ENCODE data around the gene PRSS27. TPM values are rescaled to one million over a fixed set of nuclear protein-coding genes. Genes with fewer than 3 reads are reported as not detected.

Gene PRSS27
- total RNA-seq, 1 donor from 2014 or later: 1.0 TPM

DNA sequence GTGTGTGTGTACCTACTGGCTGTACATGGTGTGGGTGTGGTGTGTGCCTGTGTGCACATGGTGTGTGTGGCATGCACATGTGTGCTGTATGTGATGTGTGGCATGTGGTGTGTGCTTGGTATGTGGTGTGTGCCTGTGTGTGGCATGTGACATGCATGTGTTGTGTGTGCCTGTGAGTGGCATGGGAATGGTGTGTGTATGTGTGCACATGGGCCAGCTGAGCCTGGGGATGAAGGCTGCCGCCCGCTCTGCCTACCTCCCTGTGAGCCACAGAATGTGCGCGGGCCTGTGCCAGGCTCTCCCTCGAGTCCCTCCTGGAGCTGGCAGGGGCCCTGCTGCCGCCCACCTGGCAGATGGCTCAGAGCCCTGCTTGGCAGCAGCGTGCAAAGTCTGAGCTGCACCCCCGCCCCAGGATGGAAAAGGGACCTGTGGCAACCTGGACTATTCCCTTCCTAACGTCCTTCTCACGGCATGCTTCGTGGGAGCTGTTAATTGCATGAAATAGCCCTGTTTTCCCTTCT, 9.3 kb downstream of the PRSS27 start:
- intact Hi-C loops (cut with micrococcal nuclease): no loop called here

DNA sequence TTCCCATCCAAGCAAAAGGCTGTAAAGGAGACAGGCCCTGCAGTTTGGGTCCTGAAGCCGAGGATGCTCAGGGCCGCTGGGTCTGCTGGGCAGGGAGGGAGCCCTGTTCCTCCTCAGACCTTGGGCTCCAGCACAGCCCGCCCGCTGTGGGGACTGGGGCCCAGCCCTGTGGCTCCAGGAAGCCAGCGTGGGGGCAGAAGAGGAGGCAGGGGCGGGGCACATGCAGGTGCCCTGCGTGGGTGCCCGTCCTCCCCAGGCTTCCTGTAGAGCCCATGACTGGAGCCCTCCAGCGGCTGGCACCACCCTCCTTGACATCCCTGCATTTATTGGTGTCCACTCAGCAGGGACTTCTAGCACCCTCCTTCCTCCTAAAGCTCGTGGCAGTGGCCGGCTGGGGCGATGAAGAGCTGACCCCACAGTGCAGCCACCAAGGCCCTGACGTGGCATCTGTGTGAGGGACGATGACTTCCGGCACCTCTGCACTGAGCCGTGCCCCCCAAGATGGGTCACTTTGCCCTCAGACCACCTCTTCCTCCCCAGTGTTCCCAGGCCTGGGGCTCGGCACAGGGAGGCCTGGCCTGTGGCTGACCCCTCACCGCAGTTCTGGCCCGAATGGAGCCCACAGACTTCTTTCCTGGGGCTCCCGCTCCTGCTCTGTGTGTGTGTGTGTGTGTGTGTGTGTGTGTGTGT, 9.9 kb downstream of the PRSS27 start:
- intact Hi-C loops (cut with micrococcal nuclease): no loop called here

DNA sequence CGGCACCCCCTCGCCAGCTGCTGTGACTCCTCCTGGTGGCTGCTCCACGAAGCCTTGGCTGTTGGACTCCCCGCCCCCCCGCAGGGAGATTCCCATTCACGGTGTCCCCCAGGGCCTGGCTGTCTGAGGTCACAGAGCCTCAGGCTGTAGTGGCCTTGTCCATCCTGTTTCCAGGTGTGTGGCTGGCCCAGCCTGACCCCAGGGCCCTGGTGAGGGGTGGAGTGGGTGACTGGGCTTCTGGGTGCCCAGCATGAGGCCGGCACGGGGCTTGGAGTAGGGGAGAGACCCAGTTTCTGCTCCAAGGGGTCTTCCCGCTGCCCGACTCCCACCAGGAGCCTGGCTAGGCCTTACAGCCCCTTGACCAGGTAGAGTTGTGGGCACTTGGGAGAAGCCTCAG, 10.4 kb downstream of the PRSS27 start:
- intact Hi-C loops (cut with micrococcal nuclease): no loop called here

DNA sequence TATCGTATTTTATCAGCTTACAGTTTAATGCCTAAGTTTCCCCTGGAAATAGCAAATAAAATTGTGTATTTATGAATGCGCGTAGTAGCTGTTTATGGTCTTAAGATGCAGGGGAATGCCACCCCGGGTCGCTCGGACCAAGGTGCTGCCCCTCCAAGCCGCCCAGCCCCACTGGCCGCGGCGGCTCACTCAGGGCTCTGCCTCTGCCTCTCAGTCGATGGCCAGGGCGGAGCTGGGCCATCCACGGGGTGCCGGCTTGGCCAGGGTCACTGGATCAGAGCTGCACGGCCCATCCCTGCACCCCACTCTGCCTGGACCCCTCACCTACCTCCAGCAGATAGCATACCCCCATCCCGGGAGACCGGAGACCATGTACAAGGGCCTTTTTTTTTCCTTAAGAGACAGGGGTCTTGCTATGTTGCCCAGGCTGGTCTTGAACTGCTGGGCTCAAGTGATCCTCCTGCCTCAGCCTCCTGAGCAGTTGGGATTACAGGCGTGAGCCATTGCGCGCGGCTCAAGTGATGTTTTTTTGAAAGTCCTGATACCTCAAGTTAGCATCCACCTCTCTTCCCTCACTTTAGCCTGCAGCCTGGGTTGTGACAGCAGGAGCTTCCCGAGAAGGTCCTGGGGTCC, 11.0 kb downstream of the PRSS27 start:
- intact Hi-C loops (cut with micrococcal nuclease): no loop called here

DNA sequence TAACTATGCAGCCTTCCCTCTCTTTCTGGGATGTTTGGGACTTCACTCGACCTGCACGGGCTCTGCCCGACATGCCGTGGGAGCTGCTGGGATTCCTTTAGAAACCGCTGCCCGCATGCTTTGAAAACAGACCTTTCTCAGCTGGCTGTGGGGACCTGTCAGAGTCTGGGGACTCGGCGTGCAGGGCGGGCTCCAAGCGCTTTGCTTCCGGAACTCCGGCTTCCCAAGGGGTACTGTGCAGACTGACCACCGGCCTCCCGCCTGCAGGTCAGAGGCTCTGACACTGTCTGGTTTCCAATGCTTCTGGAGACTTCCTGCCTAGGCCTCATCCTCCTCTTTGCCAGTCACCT, 11.8 kb downstream of the PRSS27 start:
- intact Hi-C loops (cut with micrococcal nuclease): no loop called here

DNA sequence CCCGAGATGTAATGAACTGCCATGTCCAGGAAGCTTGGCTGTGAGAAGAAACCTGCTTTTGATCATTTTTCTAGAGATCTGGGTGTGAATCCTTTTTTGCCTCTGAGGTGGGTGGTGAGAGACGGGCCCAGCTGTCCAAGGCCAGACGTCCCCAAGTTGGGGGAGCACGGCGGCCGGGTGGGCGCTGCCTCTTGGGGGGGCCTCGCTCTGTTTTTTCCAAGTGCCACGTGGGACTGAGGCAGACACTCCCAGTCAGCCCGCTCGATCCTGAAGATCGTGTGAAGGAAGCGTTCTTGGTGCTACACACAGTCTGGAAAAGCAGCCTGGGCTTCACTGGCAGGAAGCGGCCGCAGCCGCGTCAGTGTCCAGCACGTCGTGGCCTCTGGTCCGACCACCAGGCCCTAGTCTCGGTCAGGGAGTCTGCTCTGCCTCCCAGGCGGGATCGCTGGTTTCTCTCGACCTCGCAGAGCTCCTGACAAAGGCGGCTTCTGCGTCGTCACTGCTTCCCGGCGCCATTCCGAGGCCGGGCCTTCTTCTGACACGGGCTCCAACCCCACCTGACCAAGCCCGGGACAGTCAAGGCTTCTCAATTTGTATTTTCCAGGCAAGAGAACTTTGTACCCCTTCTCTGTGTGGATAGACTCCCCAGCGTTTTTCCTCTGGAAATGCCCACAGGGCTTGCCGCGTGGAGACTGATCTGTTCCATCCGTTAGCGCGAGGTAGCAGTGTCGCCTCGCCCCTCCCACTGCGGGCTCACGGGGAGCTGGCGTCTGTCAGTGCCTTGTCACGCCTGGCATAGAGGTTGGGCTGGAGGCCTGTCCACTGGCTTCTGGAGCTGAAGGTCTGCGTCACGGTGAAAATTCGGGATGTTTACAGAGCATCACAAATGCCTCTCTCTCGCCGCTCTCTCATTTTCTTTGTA, 12.4 kb downstream of the PRSS27 start:
- intact Hi-C loops (cut with micrococcal nuclease): no loop called here

DNA sequence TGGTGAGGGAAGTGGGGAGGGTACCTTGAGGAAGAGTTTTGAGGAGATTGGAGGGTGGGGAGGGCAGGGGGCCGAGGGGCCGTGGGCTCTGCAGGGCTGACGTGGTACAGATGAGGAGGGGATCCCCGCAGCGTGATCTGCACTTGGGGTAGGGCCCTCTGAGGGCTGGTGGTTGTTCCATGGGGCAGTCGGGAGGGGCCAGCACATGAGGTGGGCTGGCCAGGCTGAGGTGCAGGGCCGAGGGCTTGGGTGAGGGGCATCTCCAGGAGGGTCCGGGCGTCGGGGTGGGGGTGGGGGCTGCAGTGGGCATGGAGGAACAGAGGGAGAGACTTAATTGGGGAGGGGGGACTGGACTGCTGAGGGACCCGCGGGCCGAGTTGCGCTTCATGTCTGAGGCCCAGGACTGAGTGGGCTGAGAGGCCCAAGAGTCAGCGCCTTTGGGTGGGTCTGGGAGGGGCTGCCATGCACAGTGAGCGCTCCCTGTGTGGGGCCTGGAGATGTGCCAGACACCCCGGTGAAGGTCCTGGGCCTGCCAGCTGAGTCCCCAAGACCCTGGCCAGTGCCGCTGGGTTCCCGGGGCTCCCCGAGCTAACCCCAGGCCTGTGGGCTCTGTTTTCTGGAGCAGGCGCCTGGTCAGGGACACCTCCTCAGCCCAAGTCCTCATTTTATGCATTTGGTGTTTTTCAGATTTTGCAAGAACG, 13.3 kb downstream of the PRSS27 start:
- intact Hi-C loops (cut with micrococcal nuclease): no loop called here

DNA sequence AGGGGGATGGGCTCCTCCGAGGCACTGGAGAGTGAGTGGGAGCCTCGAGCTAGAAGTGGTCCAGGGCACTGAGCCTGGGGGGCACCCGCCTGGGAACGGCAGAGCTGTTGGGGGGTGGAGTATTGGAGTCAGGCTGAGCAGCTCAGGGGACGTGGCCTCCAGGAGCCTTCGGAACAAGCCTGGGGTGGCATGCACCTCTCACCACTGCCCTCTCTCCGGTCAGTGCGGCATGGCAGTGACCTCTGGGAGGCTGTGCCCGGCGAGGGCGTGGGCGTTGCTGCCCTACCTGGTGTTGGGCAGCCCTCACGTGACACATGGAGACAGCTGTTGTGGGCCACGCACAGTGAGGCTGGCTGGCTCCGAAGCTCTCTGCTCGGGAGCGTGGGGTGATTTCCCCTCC, 13.9 kb downstream of the PRSS27 start:
- intact Hi-C loops (cut with micrococcal nuclease): no loop called here

DNA sequence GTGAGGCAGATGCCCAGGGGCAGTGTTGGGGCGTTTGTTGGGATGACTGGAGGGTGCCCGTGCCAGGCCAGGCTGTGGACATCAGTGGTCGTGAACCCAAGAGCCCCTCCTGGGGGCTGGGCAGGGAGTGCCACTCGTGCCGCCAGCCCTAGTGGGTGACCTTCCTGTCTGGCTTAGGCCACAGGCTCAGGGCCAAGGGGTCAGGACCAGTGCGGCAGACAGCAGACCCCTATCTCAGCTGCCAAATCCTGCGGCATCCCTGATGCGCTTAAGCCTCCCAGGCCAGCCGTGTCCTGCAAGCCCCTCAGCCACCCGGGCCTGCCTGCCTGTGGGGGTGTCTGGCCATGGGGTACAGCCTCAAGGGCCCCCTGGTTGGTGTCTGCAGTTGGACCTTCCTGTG, 14.7 kb downstream of the PRSS27 start:
- intact Hi-C loops (cut with micrococcal nuclease): no loop called here

DNA sequence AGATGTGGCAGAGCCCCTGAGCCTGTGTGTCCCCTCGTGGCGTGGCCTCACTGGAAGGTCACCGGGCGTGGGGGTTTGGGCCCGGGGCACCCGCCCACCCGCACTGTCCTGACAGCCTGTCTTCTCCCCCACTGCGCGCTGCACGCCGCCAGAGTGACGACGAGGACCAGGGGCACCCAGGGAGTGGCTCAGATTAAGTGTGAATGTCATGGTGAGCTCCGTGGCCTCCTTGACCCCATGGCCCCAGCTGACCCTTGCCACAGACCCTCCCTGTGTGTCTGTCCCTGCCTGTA, 15.1 kb downstream of the PRSS27 start:
- intact Hi-C loops (cut with micrococcal nuclease): no loop called here

DNA sequence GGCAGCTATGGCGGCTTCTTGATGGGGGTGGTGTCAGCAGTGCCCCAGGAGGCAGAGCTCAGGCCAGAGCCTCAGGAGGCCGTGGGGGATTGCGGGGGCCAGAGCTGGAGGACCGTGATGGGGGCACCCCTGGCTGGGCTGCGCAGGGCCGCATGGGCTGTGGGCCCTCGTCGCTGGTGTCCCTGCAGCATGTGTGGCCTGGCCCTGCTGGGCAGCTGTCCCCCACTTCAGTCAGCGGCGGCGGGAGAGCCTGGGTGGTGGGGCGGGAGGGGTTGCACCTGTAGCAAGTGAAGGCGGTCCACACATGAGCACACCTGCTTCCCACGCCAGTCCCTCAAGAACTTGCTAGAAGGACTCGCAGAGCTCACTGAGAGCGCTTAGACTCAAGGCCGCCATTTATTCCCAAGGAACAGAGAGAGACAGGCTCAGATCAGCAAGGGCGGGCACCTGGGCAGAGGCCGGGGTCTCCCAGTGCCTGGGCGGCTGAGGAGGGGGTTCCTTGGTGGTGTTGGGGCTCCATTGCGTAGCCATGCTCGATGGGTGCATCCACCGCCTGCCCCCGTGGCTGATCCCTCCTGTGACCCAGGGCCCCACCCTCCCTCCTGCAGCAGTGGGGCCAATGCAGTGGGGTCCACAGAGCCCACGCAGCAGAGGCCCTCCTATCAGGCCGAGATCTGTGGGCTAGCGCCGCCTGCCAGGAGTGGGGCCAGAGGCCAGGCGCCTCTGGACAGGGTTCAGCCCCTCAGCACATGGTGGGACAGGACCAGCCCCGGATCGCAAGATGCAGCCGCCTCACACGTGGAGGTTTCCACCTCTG, 15.7 kb downstream of the PRSS27 start:
- intact Hi-C loops (cut with micrococcal nuclease): no loop called here

DNA sequence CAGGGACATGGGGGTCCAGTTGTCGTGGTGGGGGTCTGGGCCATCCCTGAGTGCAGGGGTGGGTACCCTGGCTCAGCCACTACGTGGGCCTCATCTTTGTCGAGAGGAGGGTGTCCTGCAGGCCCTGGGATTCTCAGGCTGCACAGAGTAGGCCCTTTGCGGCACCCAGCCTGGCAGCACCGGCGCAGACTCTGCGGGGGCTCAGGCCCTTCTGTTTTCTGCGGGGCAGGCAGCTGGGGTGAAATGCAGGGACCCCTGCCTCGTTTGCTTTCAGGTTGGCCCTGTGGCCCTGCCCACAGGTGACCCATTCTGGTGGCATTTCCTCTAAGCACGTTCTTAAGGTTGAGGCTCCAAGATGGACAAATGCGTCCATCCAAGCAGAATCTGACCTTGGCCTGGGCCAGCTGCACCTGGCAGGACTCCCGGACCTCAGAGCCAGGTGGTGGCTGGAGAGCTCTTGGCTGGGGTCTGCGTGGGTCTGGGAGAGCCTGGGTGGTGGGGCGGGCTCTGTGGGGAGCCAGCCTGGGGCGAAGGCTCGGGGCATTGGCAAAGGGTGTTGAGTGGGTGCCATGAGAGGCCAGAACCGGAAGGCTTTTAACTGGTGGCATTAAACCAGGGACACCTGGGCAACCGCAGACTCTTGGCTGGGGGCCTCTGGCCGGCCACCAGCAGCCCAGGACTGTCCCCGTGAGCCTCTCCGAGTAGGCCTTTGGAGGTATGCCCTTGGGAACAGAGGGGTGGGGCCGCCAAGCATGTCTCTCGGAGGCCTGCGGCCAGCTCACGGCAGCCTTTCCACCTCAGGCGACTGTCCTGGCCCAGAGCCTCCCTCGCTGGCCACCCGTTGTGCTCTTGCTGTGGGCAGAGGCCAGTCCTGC, 16.9 kb downstream of the PRSS27 start:
- intact Hi-C loops (cut with micrococcal nuclease): no loop called here

DNA sequence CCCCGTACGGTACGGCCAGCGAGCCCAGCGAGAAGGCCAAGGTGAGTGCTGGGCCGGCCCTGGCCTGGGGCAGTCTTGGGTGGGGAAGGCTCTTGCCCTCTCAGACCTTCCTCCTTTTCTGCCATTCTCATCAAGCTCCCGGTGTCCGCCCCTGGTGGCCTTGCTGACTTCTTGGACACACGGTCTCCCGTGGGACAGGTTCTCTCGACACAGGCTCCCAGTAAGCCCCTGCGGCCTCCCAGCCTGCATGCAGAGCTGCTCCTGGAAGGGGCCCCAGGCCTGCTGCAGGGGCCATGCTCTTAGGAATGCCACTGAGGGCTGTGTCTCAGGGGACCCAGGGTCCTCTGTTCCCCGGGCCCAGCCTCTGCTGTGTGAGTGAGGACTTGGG, 17.6 kb downstream of the PRSS27 start:
- intact Hi-C loops (cut with micrococcal nuclease): no loop called here

DNA sequence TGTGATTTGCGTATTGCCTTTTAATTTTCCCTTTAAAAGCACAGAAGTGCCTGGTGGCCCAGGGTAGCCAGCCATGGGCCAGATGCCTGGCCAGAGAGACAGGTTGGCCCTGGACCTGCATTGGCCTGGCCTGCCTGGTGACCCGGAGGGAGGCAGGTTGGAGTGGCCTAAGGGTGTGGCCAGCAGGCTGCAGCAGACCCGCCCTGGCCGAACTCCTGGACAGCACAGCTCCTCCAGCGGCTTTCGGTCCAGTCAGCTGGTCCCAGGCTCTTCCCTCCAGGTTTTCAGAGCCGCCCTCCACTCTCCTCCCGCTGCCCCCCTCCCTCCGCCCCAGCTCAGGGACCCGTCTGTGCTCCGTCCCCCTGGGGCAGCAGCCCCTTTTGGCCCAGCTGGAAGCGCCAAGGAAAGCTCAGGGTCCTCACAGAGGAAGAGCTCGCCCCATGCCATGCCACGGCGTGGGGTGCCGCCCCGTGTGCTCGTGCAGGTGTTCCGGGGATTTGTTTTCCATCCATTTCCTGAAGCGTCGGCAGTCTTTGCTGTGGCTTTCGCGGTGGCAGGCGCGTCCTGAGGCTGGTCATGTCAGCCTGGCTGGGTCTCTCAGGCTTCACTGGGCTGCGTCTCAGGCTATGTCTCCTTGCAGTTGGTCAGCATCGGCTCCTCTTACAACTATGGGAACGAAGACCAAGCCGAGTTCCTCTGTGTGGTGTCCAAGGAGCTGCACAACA, 18.1 kb downstream of the PRSS27 start:
- intact Hi-C loops (cut with micrococcal nuclease): no loop called here

DNA sequence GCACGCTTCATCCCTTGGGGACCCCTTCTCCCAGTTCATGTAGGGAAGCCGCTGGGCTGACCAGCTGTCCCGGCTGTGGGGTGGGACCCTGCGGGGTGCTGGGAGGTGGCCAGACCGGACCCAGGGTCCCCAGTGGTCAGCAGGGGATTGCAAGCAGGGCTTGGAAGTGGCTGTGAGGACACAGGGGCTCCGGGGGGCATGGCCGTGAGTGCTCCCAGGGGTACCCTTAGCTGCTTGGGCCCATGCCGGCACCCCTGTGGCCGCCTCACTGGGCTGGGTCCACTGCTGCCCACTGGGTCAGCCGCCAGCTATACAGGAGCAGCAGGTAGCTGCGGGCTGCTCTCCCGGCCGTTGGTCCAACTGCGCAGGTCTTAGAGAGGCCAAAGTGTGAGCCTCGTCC, 18.8 kb downstream of the PRSS27 start:
- intact Hi-C loops (cut with micrococcal nuclease): no loop called here

DNA sequence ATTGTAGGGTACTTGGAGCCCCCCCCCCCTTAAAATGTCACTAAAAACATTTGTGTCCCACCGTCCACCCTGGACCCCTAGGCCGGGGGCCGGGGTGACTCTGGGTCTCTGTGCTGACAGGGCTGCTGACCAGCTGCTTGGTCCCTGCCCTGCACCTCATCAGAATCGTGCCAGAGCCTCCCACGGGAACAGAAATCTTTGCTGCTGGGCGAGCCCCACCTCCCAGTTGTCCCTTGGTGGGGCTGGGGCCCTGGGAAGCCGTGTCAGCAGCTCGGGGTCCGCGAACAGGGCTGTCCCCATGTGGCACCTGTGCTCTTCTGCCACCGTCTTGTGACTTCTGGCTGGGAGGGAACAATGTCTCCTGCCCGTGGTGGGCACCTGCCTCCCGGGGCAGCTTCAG, 19.2 kb downstream of the PRSS27 start:
- intact Hi-C loops (cut with micrococcal nuclease): no loop called here

DNA sequence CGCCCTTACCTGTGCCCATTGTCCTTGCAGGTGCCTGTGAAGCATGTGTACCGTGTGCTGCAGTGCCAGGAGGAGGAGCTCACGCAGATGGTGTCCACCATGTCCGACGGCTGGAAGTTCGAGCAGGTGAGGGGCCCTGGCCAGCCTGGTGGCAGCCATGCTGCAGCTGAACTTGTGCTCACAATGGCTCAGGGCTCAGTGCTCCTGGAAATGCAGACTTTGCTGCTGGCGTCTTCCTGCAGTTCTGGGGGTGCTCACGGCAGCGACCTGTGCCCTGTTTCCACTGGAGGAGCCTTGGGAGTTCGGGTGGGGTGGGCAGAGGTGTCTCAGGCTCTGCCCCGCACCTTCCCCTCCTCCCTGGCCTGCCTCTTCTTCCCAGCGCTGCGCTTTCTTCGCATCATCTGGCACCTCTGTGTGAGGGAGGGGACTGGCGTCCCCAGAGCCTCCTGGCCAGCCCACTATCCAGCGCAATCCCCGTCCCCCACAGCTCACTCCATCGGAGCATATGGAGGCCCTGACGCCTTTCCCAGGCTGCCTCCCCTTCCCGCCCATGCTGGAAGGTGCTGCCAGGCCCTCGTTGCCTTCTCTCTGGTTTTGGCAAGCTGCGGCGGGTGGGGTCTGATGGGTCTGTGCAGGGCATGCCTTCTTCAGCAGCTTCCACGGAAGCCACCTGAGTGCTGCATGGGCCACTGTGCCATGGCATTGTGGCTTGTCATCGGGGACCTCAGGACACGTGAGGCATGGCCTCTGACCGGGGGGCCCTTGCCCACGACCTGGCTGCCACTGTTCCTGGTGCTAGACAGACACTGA, 20.0 kb downstream of the PRSS27 start:
- intact Hi-C loops (cut with micrococcal nuclease): no loop called here

DNA sequence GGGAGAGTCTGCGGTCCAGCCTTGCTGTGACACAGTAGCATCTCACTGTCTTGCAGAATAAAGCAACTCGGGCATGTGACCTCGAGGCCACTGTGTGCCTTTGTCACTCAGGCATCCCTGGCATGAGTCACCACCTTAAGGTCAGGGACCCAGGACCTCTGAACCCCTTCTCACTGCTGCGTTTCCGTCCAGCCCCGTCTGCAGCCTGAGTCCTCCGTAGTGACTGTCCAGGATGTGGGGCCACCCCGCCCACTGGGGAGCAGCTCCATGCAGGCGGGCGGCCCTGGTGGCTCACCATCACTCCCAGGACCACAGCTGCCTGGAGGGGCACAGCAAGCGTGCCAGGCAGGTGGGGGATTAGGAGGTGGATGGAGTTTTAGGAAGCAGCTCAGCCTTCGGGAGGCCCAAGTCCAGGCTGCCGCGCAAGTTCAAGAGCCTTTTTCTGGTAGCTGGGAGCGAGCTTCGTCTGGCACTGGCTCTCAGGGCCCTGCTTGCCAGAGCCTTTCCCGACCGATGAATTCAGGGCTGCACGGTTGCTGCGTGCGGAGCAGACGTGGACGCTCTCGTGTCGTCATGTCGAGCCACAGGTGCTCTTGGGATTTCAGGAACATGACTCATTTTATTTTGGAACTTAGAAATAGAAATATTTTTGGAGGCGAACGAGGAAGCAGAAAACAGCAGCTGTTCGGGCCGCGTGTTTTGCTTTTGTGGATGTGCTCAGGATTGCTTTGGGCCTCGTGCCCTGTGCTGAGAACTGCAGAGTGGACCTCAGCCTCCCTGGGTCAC, 20.9 kb downstream of the PRSS27 start:
- intact Hi-C loops (cut with micrococcal nuclease): no loop called here
